Suppressor macrophage treated with lipopolysaccharide for 1 hour (primary cell): ENCODE data around the gene FNTB.

Experiments
- DNase-seq, 3 donors: peaks; one replicate each; pipeline ENCODE4 v3.0.0-alpha.2; 2020 to 2022

Gene FNTB

GRCh38 chr14:64986648-64987437 lies at the start of gene FNTB:
FNTB (plus strand) TSS chr14:64986895; CDS start chr14:64986954, 59 bp downstream.
- DNase-seq: peak; percentile 97 to 99 (median 98)

- no peak for DNase-seq
These were observed 49.4 kb upstream of the FNTB start for GRCh38 chr14:64937171-64937820.

GRCh38 chr14:64937821-64938193 lies 48.9 kb upstream of the FNTB start:
- no peak for DNase-seq

GRCh38 chr14:64938972-64939816 lies 47.5 kb upstream of the FNTB start:
- DNase-seq: no peak

- no peak for DNase-seq
These were observed 46.9 kb upstream of the FNTB start for GRCh38 chr14:64939817-64940190.

GRCh38 chr14:64940336-64940910 lies 46.3 kb upstream of the FNTB start:
- DNase-seq: no peak

DNA sequence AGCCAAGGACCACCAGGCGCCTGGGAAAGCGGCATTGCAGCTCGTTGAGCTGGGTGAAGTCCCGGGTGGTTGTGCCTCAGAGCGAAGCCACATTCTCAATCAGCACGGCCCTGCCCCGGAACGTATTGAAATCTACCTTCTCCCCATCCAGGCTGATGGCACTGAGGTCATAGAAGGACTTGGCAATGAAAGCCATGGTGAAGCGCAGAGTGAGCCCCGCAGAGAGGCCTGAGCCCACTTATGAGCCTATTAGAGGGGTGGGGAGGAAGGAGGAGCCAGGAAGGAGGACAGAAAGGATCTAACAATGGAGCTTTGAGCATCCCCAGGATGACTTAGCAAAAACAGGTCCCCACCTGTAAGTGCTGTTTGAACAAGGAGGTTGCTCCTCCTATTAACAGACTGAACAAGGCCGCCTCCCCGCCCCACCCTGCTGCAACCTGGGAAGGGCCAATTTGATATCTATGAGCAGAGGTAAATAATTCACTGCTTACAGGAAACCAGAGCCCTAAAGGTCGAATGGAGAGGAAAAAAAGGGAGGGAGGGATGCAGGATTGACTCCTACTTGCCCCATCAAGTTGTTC lies 44.1 kb upstream of the FNTB start, which contains the start of gene GPX2:
GPX2 (minus strand) TSS at position 215 of the 581 bp plus-strand sequence; CDS start at position 196, 19 bp downstream.
- DNase-seq: no peak

DNA sequence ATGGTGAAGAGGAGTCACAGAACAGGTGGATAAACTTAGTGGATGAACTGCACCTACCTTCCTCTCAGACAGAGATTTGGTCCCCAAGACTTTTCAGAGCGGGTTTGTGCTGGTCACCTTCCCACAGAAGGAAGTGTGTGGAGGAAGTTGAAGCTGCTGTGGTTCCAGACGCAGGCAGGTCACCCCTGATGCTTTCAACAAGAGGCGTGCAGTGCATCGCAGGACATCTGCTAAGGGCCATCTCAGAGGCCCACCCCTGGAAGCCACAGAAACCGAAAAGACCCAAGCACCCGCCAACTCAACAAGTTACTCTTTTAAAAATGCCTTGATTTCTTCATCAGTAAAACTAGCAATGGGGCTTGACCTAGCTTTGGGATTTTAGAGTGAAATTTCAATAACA lies 43.1 kb upstream of the FNTB start:
- peak in 1 of 3 donors; percentile 3 for DNase-seq

DNA sequence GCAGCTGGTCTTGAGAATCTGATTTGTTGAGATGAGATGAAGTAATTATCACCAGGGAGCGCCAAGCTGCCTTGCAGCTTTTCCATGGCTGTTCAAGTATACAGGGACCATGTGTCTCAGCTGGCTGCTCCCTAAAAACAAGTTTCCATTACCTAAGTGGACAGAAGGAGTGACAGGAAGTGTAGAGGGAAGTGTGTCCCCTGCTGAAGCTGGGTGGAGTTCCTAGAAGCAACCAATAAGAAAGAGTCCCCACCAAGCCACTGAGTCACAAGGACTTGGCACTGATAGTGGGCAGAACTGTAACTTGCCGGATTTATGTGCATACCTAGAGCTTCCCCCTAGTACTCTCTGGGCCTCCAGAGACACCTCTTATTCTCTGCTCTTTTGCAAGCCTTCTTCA lies 42.7 kb upstream of the FNTB start:
- DNase-seq: no peak

DNA sequence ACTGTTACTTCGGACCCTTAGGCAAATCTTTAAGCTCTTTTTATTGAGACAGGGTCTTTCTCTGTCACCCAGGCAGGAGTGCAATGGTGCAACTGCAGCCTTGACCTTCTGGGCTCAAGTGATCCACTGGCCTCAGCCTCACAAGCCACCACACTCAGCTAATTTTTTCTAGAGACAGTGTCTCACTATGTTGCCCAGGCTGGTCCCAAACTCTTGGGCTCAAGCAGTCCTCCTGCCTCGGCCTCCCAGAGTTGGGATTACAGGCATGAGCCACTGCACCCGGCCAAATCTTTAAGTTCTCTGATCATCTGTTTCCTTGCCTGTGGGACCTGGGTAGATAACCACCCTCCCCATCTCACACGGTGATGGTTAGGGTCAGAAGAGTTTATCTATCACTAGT lies 41.8 kb upstream of the FNTB start:
- no peak for DNase-seq

- DNase-seq: no peak
These were observed 41.1 kb upstream of the FNTB start for GRCh38 chr14:64945431-64946178.

DNA sequence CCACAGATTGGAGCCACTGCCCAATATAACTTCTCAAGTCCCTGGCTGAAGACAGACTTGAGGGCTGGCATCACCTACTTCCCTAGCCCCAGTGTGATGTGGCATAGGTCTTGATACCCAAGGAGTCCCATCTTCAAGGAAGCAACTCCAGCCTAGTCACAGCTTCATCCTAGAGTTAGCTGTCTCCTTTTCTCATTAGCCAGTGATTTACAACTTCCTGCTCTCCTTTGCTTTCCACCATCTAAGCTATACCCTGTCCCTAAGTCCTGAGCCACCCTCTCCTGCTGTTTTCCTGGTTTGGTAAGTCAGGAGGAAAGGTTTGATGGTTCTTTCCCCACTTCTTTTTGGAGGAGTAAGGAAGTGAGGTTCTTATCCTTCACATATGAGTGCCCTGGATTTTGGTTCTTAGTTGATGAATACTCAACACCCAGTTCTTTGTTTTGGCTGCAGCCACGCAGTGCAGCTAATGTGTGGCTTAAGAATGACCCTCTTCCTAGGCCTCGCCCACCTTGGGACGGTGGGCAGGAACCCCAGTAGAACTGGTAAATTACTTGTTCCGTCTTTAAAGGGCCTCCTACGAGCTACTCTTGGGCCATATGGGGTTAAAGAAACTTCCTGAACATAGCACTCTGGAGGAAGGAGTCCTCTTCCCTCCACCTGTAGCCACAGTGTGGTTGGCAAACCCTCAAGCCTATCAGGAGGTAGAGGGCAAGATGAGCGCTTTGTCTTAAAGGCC lies 40.2 kb upstream of the FNTB start:
- no peak for DNase-seq

- no peak for DNase-seq
These were observed 38.7 kb upstream of the FNTB start for GRCh38 chr14:64947710-64948611.

DNA sequence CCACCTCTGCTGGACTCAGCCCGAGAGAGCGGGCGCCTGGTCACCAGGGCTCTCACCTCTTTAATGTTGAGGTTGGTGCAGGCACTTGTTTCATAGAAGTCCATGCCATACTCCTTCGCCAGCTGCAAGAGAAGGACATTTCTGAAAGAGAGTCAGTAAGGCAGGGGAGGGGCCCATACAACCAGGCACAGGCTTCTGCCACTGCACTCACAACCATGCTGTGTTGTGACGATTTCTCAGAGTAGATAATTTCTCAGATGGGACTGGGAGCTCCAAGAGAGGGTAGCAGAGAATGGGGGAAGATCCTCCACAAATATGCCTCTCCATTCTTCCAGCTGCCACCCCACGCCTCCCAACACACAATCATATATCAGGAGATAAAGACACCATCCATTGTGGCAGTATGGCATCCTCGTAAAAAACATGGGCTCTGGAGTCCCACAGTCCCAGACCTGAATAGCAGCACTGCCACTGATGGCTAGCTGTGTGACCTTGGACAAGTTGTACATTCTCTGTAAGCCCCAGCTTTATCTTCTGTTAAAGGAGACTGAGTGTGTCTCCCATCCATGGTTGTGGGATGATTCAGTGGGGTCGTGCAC lies 38.0 kb upstream of the FNTB start:
- DNase-seq: no peak

DNA sequence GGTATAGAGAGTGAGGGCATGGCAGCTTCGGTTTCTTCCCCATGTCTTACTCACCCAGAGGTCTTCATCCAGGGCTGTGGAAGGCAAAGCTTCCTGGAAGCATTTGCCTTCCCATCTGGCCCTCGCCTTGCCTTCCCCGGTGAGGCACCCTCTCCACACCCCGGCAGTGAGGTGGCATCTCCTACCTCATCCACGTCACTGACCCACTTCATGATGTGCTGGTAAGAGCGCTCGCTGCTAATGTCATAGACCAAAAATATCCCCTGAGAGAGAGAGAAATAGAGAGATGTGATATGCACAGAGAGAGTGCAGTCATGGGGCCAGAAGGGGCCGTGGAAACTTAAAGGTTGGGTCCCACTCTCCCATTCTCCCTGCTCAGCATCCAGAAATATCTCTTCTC lies 35.8 kb upstream of the FNTB start:
- DNase-seq: no peak

- no peak for DNase-seq
These were observed 35.4 kb upstream of the FNTB start for GRCh38 chr14:64951291-64951690.

- DNase-seq: no peak
These were observed 35.0 kb upstream of the FNTB start for GRCh38 chr14:64951724-64952123.

- DNase-seq: peak in 1 of 3 donors; percentile 52
These were observed 33.9 kb upstream of the FNTB start for GRCh38 chr14:64952598-64953309.

DNA sequence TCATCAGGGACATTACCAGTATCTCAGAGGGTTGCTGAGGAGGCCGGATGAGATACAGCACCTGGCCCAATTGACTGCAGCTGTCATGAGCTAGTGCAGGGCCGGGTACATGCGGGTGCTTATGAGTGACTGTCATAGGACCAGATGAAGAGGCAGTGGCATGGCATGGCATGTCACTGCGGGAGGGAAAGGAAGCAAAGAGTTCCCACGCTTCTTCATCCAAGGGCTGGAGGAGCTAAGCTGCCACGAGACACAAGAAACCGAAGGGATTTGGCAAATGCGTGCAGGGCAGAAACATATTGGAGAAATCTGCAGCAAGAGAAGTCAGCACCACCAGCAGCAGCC lies 33.4 kb upstream of the FNTB start:
- no peak for DNase-seq
